ENCODE measurements around the gene CD48.

The CD48 gene

GRCh38 chr1:160634543-160635491 lies 76.8 kb downstream of the CD48 start:
- H3K4me3 ChIP-seq (ENCODE audit: low read length): no peak overlapping the region
- TF ChIP-seq EZH2phosphoT487 (IDR thresholded peaks at IDR 0.05; ENCODE audit: borderline replicate concordance, low read length): no peak
- no peak for TF ChIP-seq CTCF (IDR thresholded peaks at IDR 0.05; ENCODE audit: low read depth, low read length, poor library complexity, severe bottlenecking)
- no peaks in the 10 kb centered on the region for H4K20me1 ChIP-seq (ENCODE audit: control insufficient read depth, insufficient read depth, low read depth, low read length)
- no peaks in the 10 kb centered on the region for H3F3A ChIP-seq (ENCODE audit: control insufficient read depth, insufficient read depth)
- no peaks in the 10 kb centered on the region for H3K27me3 ChIP-seq (ENCODE audit: control insufficient read depth, low read length)
- H3K9me3 ChIP-seq (ENCODE audit: control insufficient read depth, insufficient read depth, low read length): no peaks in the 10 kb centered on the region
- no peaks in the 10 kb centered on the region for H3K79me2 ChIP-seq (ENCODE audit: control insufficient read depth, low read length)
- no peak overlapping the region for H3K27ac ChIP-seq (ENCODE audit: low read depth, low read length)
- peaks cover 34% of the 10 kb centered on the region for H3K4me1 ChIP-seq (ENCODE audit: control insufficient read depth, low read length)
- H3K9me2 ChIP-seq (replicated peaks; ENCODE audit: control insufficient read depth, low read length): no peaks in the 10 kb centered on the region
- no peaks in the 10 kb centered on the region for H3K36me3 ChIP-seq (ENCODE audit: control insufficient read depth, low read length)
- H3K4me2 ChIP-seq (ENCODE audit: low read length): no peak overlapping the region

GRCh38 chr1:160633330-160633903 lies 78.2 kb downstream of the CD48 start:
- H3K9me3 ChIP-seq (ENCODE audit: control insufficient read depth, insufficient read depth, low read length): no peaks in the 10 kb centered on the region
- no peak overlapping the region for H3K4me3 ChIP-seq (ENCODE audit: low read length)
- no peaks in the 10 kb centered on the region for H3K79me2 ChIP-seq (ENCODE audit: control insufficient read depth, low read length)
- peaks cover 38% of the 10 kb centered on the region for H3K4me1 ChIP-seq (ENCODE audit: control insufficient read depth, low read length)
- H3K27ac ChIP-seq (ENCODE audit: low read depth, low read length): no peak overlapping the region
- no peaks in the 10 kb centered on the region for H3K27me3 ChIP-seq (ENCODE audit: control insufficient read depth, low read length)
- H3K4me2 ChIP-seq (ENCODE audit: low read length): no peak overlapping the region
- TF ChIP-seq EZH2phosphoT487 (IDR thresholded peaks at IDR 0.05; ENCODE audit: borderline replicate concordance, low read length): no peak
- no peak for TF ChIP-seq CTCF (IDR thresholded peaks at IDR 0.05; ENCODE audit: low read depth, low read length, poor library complexity, severe bottlenecking)
- no peaks in the 10 kb centered on the region for H3K9me2 ChIP-seq (replicated peaks; ENCODE audit: control insufficient read depth, low read length)
- H3K36me3 ChIP-seq (ENCODE audit: control insufficient read depth, low read length): no peaks in the 10 kb centered on the region
- H3F3A ChIP-seq (ENCODE audit: control insufficient read depth, insufficient read depth): no peaks in the 10 kb centered on the region
- H4K20me1 ChIP-seq (ENCODE audit: control insufficient read depth, insufficient read depth, low read depth, low read length): no peaks in the 10 kb centered on the region

- H3K4me1 ChIP-seq (ENCODE audit: control insufficient read depth, low read length): peaks cover 41% of the 10 kb centered on the region
- H4K20me1 ChIP-seq (ENCODE audit: control insufficient read depth, insufficient read depth, low read depth, low read length): no peaks in the 10 kb centered on the region
- no peaks in the 10 kb centered on the region for H3K79me2 ChIP-seq (ENCODE audit: control insufficient read depth, low read length)
- H3K4me3 ChIP-seq (ENCODE audit: low read length): no peak overlapping the region
- no peaks in the 10 kb centered on the region for H3K9me2 ChIP-seq (replicated peaks; ENCODE audit: control insufficient read depth, low read length)
- H3F3A ChIP-seq (ENCODE audit: control insufficient read depth, insufficient read depth): no peaks in the 10 kb centered on the region
- no peaks in the 10 kb centered on the region for H3K9me3 ChIP-seq (ENCODE audit: control insufficient read depth, insufficient read depth, low read length)
- no peaks in the 10 kb centered on the region for H3K36me3 ChIP-seq (ENCODE audit: control insufficient read depth, low read length)
- no peaks in the 10 kb centered on the region for H3K27me3 ChIP-seq (ENCODE audit: control insufficient read depth, low read length)
- no peak overlapping the region for H3K27ac ChIP-seq (ENCODE audit: low read depth, low read length)
- no peak overlapping the region for H3K4me2 ChIP-seq (ENCODE audit: low read length)
- no peak for TF ChIP-seq EZH2phosphoT487 (IDR thresholded peaks at IDR 0.05; ENCODE audit: borderline replicate concordance, low read length)
- TF ChIP-seq CTCF (IDR thresholded peaks at IDR 0.05; ENCODE audit: low read depth, low read length, poor library complexity, severe bottlenecking): no peak
Measured at GRCh38 chr1:160631983-160632625, 79.5 kb downstream of the CD48 start.

Data from DOHH2 (cell line).